HCT116 (cell line): ENCODE measurements around the gene LDB2. TPM values are rescaled to one million over a fixed set of nuclear protein-coding genes. Genes with fewer than 3 reads are reported as not detected.

Experiments used
- ATAC-seq: fragments of 200-7000 bp; cut with Tn5 transposase; 2 replicates; pipeline ENCODE4 v1.9.1; 2020; ENCODE audit warnings: mild to moderate bottlenecking, moderate library complexity
- BruUV-seq: library from RNA; stranded (reverse); fragments of 400-500 nt; replicated peaks from 2 replicates; lab custom pipeline; 2021; lab: Mats Ljungman, UMichigan
- CTCF ChIA-PET: fragments of 300-600 bp; sonication (Branson Sonifier 250); formaldehyde crosslinking; loops from one replicate; lab custom pipeline; 2021; ENCODE audit warnings: antibody characterized with exemption; lab: Charles Lee
- POLR2A ChIA-PET: fragments of 300-600, 350-600 bp; sonication (Branson Sonifier 250); formaldehyde crosslinking; loops from one replicate; lab custom pipeline; 2021; ENCODE audit warnings: antibody characterized with exemption; lab: Charles Lee
- RAD21 ChIA-PET, 2 experiments: fragments of 300-600 bp; sonication (Branson Sonifier 250); formaldehyde crosslinking; loops; one replicate each; lab custom pipeline; 2023; ENCODE audit warnings: low total read pairs in 2 of 2; ENCODE audit not compliant: uncharacterized antibody in 2 of 2, unreplicated experiment in 2 of 2, low non-redundant PET in 1 of 2; lab: Charles Lee
- DNase-seq: peaks from one replicate; pipeline ENCODE4 v3.0.0-alpha.2; 2010; ENCODE audit warnings: low read depth, low spot score
- H2AFZ ChIP-seq: fragments of 200-600 bp; shearing (Covaris generic), sonication (generic); 2 replicates; pipeline ENCODE4 v1.6.1; 2017; ENCODE audit warnings: low read depth, mixed run types, mixed read lengths, antibody characterized with exemption, low read length; ENCODE audit not compliant: poor library complexity, severe bottlenecking
- H3K27ac ChIP-seq: 2 replicates; pipeline ENCODE4 v1.5.1; 2012; ENCODE audit warnings: low read depth, low read length
- H3K27me3 ChIP-seq: fragments of 200-600 bp; sonication (generic); 2 replicates; pipeline ENCODE4 v1.6.1; 2016; ENCODE audit warnings: mixed run types, low read length, mixed read lengths; ENCODE audit not compliant: insufficient read depth
- H3K36me3 ChIP-seq, 2 experiments: fragments of 200-500 bp in 1 of 2; fragments of 200-600 bp in 1 of 2; sonication (Bioruptor generic) in 1 of 2; sonication (generic) in 1 of 2; 2 replicates each; pipeline versions ENCODE4 v1.5.1 to v1.6.1; 2014 to 2016; ENCODE audit warnings: low read length in 2 of 2, inconsistent platforms in 1 of 2, mixed read lengths in 1 of 2, mixed run types in 1 of 2; ENCODE audit not compliant: insufficient read depth in 2 of 2, control insufficient read depth in 1 of 2
- H3K4me1 ChIP-seq, 2 experiments: fragments of 200-600 bp in 1 of 2; sonication (generic) in 1 of 2; 2 replicates each; pipeline versions ENCODE4 v1.5.1 to v1.6.1; 2012 to 2017; ENCODE audit warnings: low read length in 2 of 2, inconsistent platforms in 1 of 2, mild to moderate bottlenecking in 1 of 2, mixed read lengths in 1 of 2, mixed run types in 1 of 2, moderate library complexity in 1 of 2; ENCODE audit not compliant: insufficient read depth in 2 of 2, control insufficient read depth in 1 of 2
- H3K4me2 ChIP-seq: fragments of 200-600 bp; sonication (generic); 2 replicates; pipeline ENCODE4 v1.6.1; 2017; ENCODE audit warnings: mixed run types, low read length, mixed read lengths
- H3K4me3 ChIP-seq, 2 experiments: fragments of 200-600 bp in 1 of 2; sonication (generic) in 1 of 2; replicated peaks in 1 of 2; 2 replicates each; pipeline ENCODE4 v1.5.1; 2011 to 2016; ENCODE audit warnings: low read length in 2 of 2, control low read depth in 1 of 2, low read depth in 1 of 2, mild to moderate bottlenecking in 1 of 2, mixed read lengths in 1 of 2, mixed run types in 1 of 2
- H3K79me2 ChIP-seq: fragments of 200-600 bp; sonication (generic); 2 replicates; pipeline ENCODE4 v1.6.1; 2017; ENCODE audit warnings: mild to moderate bottlenecking, mixed run types, low read length, moderate library complexity, mixed read lengths; ENCODE audit not compliant: insufficient read depth
- H3K9ac ChIP-seq: fragments of 200-600 bp; sonication (generic); 2 replicates; pipeline ENCODE4 v1.6.1; 2016; ENCODE audit warnings: low read length, mixed read lengths
- H3K9me2 ChIP-seq: fragments of 200-600 bp; sonication (generic), shearing (Covaris generic); 2 replicates; pipeline ENCODE4 v1.6.1; 2017; ENCODE audit warnings: mixed run types, mild to moderate bottlenecking, moderate library complexity; ENCODE audit not compliant: insufficient read depth
- H3K9me3 ChIP-seq, 2 experiments: fragments of 200-500 bp in 1 of 2; fragments of 200-600 bp in 1 of 2; sonication (Bioruptor generic) in 1 of 2; sonication (generic) in 1 of 2; 2 replicates each; pipeline ENCODE4 v1.6.1; 2014 to 2017; ENCODE audit warnings: low read length in 2 of 2, mixed read lengths in 2 of 2, inconsistent platforms in 1 of 2, low read depth in 1 of 2, mild to moderate bottlenecking in 1 of 2, mixed run types in 1 of 2, moderate library complexity in 1 of 2; ENCODE audit not compliant: control insufficient read depth in 1 of 2, insufficient read depth in 1 of 2
- H4K20me1 ChIP-seq: fragments of 200-600 bp; sonication (generic), shearing (Covaris generic); 2 replicates; pipeline ENCODE4 v1.6.1; 2017; ENCODE audit warnings: mixed run types, mild to moderate bottlenecking, moderate library complexity; ENCODE audit not compliant: insufficient read depth
- CEBPB ChIP-seq: IDR thresholded peaks from 2 replicates; pipeline ENCODE4 v1.6.1; 2012; ENCODE audit warnings: low read depth
- EZH2phosphoT487 ChIP-seq: fragments of 200-600 bp; IDR thresholded peaks from 2 replicates; pipeline ENCODE4 v1.6.1; 2018; ENCODE audit warnings: antibody characterized with exemption, borderline replicate concordance
- POLR2AphosphoS5 ChIP-seq: IDR thresholded peaks from 2 replicates; pipeline ENCODE4 v1.6.1; 2011; ENCODE audit warnings: mild to moderate bottlenecking, low read depth, low read length, moderate library complexity
- RAD21 ChIP-seq: IDR thresholded peaks from 2 replicates; pipeline ENCODE4 v1.6.1; 2012; ENCODE audit warnings: low read depth, mild to moderate bottlenecking
- intact Hi-C: fragments of 100-400 bp; cut with micrococcal nuclease; formaldehyde crosslinking; loops from 2 replicates; pipeline ENCODE4 v1.10.0; 2022
- total RNA-seq: library from RNA; stranded (reverse); gene quantifications from one replicate; pipeline ENCODE4 v1.2.1, GENCODE V29; 2021; ENCODE audit not compliant: unreplicated experiment
- TF ChIP-seq, protein P1 (sequence below), 3 experiments: fragments of 200-600 bp in 1 of 3; sonication (generic) in 1 of 3; IDR thresholded peaks in 2 of 3; conservative IDR thresholded peaks in 1 of 3; 2 replicates each; pipeline ENCODE4 v1.5.1; 2012 to 2017; ENCODE audit warnings: low read depth in 2 of 3, low read length in 2 of 3, antibody characterized with exemption in 1 of 3, borderline replicate concordance in 1 of 3, control low read depth in 1 of 3, mild to moderate bottlenecking in 1 of 3, mixed read lengths in 1 of 3, mixed run types in 1 of 3, moderate library complexity in 1 of 3; ENCODE audit not compliant: insufficient read depth in 1 of 3

Gene LDB2
- total RNA-seq, 1 experiment from 2014 or later = 0.12 TPM

DNA sequence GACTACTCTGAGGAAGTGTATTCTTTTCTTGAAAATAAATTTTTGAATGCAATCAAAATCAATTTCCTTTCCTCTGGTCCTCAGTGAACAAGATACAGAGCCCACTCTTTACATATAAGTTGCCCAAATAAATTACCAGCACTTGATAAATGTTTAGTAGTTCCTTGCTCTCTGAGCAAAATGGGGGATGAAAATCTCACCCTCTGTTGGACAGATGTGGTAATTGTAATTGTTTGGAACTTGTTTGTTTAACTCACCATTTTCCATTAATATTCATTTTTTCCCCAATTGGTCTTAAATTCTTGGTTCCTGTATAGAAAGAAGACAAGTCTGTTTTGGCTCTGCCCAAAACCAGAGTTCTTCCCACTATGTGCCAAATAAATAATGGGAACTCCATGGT lies 146.3 kb downstream of the LDB2 start:
- Histone ChIP-seq H3K9me3 (no peaks in the 10 kb centered on the region), H3K36me3 (no peaks in the 10 kb centered on the region), H3K4me3 (no peak overlapping the region), H3K4me1 (no peaks in the 10 kb centered on the region), H3K79me2 (no peaks in the 10 kb centered on the region), H3K9ac (no peak overlapping the region), H3K27ac (no peak overlapping the region), H3K27me3 (peaks cover 11% of the 10 kb centered on the region), H2AFZ (no peak overlapping the region), H3K9me2 (no peaks in the 10 kb centered on the region), H3K4me2 (no peak overlapping the region), H4K20me1 (no peaks in the 10 kb centered on the region)
- TF ChIP-seq RAD21 (0 out of 2 replicates have a peak, but pooled peaks have one; percentile 11), CEBPB (no peak), POLR2AphosphoS5 (no peak), EZH2phosphoT487 (no peak)
- TF ChIP-seq, protein P1, sequence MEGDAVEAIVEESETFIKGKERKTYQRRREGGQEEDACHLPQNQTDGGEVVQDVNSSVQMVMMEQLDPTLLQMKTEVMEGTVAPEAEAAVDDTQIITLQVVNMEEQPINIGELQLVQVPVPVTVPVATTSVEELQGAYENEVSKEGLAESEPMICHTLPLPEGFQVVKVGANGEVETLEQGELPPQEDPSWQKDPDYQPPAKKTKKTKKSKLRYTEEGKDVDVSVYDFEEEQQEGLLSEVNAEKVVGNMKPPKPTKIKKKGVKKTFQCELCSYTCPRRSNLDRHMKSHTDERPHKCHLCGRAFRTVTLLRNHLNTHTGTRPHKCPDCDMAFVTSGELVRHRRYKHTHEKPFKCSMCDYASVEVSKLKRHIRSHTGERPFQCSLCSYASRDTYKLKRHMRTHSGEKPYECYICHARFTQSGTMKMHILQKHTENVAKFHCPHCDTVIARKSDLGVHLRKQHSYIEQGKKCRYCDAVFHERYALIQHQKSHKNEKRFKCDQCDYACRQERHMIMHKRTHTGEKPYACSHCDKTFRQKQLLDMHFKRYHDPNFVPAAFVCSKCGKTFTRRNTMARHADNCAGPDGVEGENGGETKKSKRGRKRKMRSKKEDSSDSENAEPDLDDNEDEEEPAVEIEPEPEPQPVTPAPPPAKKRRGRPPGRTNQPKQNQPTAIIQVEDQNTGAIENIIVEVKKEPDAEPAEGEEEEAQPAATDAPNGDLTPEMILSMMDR (IDR thresholded peaks at IDR 0.05 in 2 of 3, conservative IDR thresholded peaks at IDR 0.05 in 1 of 3; ENCODE audit: borderline replicate concordance in 1 of 3, insufficient read depth in 1 of 3, low read depth in 2 of 3, low read length in 2 of 3) = peak in 1 of 3 experiments; percentile 40; a peak in 1 of 6 replicates
- POLR2A ChIA-PET = no interaction called here
- no peak for ATAC-seq
- no TSS peak for BruUV-seq
- RAD21 ChIA-PET = no interaction called here
- intact Hi-C loops = no loop called here
- CTCF ChIA-PET = no interaction called here
- no peak for DNase-seq

DNA sequence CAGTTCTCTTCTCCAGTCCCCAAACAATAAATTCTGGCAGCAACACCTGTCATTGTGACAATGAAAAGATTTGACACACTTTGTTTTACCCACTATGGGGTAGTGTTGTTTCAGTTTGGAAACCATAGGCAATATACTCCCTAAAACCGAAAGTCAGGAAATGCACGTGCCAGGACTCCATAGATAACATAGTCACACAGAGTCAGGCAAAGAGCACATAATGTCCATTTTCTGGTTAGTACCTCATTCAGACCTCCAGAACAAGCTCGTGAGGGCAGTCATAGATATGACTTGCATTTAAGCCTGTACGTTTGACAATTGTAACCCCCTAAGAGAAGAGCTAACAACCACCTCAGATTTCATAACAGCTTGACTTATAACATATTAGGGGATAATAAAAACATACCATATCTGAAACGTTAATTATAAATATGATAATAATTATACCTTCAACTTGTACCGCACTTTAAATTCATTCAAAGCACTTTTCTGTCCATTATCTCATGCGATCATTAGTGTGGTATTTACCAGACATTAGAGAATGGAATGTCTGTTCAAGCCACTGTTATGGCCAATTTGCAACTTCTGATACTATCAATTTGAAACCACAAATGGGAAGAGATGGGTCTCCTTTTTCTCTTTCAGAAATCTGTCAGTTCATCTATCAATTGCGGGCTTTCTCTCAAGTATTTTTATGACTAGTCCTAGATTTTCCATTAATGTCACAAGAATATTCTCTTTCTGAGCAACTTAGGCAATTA lies 147.4 kb downstream of the LDB2 start:
- H3K79me2 ChIP-seq = no peaks in the 10 kb centered on the region
- no peak for TF ChIP-seq EZH2phosphoT487
- no peaks in the 10 kb centered on the region for H3K4me1 ChIP-seq
- no peak overlapping the region for H2AFZ ChIP-seq
- POLR2A ChIA-PET = no interaction called here
- H4K20me1 ChIP-seq = no peaks in the 10 kb centered on the region
- H3K27ac ChIP-seq = no peak overlapping the region
- intact Hi-C loops = no loop called here
- H3K9me3 ChIP-seq = no peaks in the 10 kb centered on the region
- peaks cover 11% of the 10 kb centered on the region for H3K27me3 ChIP-seq
- H3K4me2 ChIP-seq = no peak overlapping the region
- RAD21 ChIA-PET = no interaction called here
- no peaks in the 10 kb centered on the region for H3K9me2 ChIP-seq
- CTCF ChIA-PET = no interaction called here
- ATAC-seq = no peak
- no peak for DNase-seq
- H3K4me3 ChIP-seq = no peak overlapping the region
- BruUV-seq = no TSS peak
- H3K36me3 ChIP-seq = no peaks in the 10 kb centered on the region
- H3K9ac ChIP-seq = no peak overlapping the region
